H1 (cell line): ENCODE results near the gene PPFIBP2. TPM values are rescaled to one million over a fixed set of nuclear protein-coding genes. Genes with fewer than 3 reads are reported as not detected.

ENCODE experiments used
- CTCF ChIA-PET: fragments of 300-600 bp; sonication (Branson Sonifier 250); formaldehyde crosslinking; loops from one replicate; lab custom pipeline; 2021; ENCODE audit not compliant: partially characterized antibody; lab: Charles Lee
- POLR2A ChIA-PET: fragments of 300-600 bp; sonication (Branson Sonifier 250); formaldehyde crosslinking; loops from one replicate; lab custom pipeline; 2021; ENCODE audit warnings: inconsistent platforms; ENCODE audit not compliant: partially characterized antibody; lab: Charles Lee
- DNase-seq, 2 experiments: peaks; one replicate each; pipeline versions ENCODE4 v3.0.0 to v3.0.0-alpha.2; 2010 to 2022; ENCODE audit warnings: low spot score in 2 of 2, low read depth in 1 of 2, mixed read lengths in 1 of 2
- FAIRE-seq: peaks from 2 replicates; lab custom pipeline; 2011; peaks lifted over from hg19 to GRCh38; lab: Jason Lieb, UNC
- H2AFZ ChIP-seq: 2 replicates; pipeline ENCODE4 v1.8.1; 2012; ENCODE audit warnings: low read length, inconsistent platforms
- H2AK5ac ChIP-seq: 2 replicates; pipeline ENCODE4 v1.6.1; 2013; ENCODE audit warnings: low read depth, low read length
- H2BK120ac ChIP-seq: replicated peaks from 2 replicates; pipeline ENCODE3; 2013; ENCODE audit warnings: low read depth, low read length, inconsistent platforms
- H2BK12ac ChIP-seq: 2 replicates; pipeline ENCODE4 v1.6.1; 2013; ENCODE audit warnings: low read depth, low read length
- H2BK15ac ChIP-seq: 2 replicates; pipeline ENCODE4 v1.6.1; 2013; ENCODE audit warnings: low read length
- H2BK20ac ChIP-seq: 2 replicates; pipeline ENCODE4 v1.6.1; 2013; ENCODE audit warnings: low read length
- H2BK5ac ChIP-seq: 2 replicates; pipeline ENCODE4 v1.6.1; 2013; ENCODE audit warnings: low read depth, low read length
- H3K14ac ChIP-seq: 2 replicates; pipeline ENCODE4 v1.6.1; 2013; ENCODE audit warnings: inconsistent platforms; ENCODE audit not compliant: insufficient read length
- H3K18ac ChIP-seq: 2 replicates; pipeline ENCODE4 v1.6.1; 2013; ENCODE audit warnings: low read length; ENCODE audit errors: extremely low read depth
- H3K23ac ChIP-seq: 2 replicates; pipeline ENCODE4 v1.6.1; 2013; ENCODE audit warnings: inconsistent platforms; ENCODE audit not compliant: insufficient read length
- H3K23me2 ChIP-seq: 2 replicates; pipeline ENCODE4 v1.6.1; 2013; ENCODE audit warnings: low read depth, low read length
- H3K27ac ChIP-seq: 2 replicates; pipeline ENCODE4 v1.6.1; 2011; ENCODE audit warnings: low read depth, low read length, inconsistent platforms
- H3K27me3 ChIP-seq, 4 experiments: replicated peaks in 1 of 4; 1 replicate in 1 of 4; 2 replicates in 3 of 4; pipeline versions ENCODE4 v1.6.1 to v1.8.1; 2011 to 2013; ENCODE audit warnings: low read length in 3 of 4, mild to moderate bottlenecking in 3 of 4, inconsistent platforms in 2 of 4, mixed read lengths in 2 of 4, moderate library complexity in 1 of 4; ENCODE audit not compliant: control insufficient read depth in 3 of 4, insufficient read depth in 3 of 4; ENCODE audit errors: extremely low read depth in 1 of 4
- H3K36me3 ChIP-seq, 4 experiments: 2 replicates each; pipeline versions ENCODE4 v1.6.1 to v1.8.1; 2011 to 2013; ENCODE audit warnings: mild to moderate bottlenecking in 4 of 4, low read length in 3 of 4, moderate library complexity in 2 of 4, control low read depth in 1 of 4, inconsistent platforms in 1 of 4; ENCODE audit not compliant: insufficient read depth in 4 of 4, control insufficient read depth in 2 of 4
- H3K4ac ChIP-seq: replicated peaks from 2 replicates; pipeline ENCODE3; 2013; ENCODE audit warnings: low read length, low read depth, mixed read lengths, inconsistent platforms; ENCODE audit not compliant: insufficient read length
- H3K4me1 ChIP-seq, 4 experiments: replicated peaks in 1 of 4; 1 replicate in 1 of 4; 2 replicates in 3 of 4; pipeline versions ENCODE4 v1.6.1 to v1.8.1; 2011 to 2013; ENCODE audit warnings: low read length in 3 of 4, inconsistent platforms in 2 of 4, mixed read lengths in 1 of 4; ENCODE audit not compliant: insufficient read depth in 4 of 4, control insufficient read depth in 3 of 4
- H3K4me2 ChIP-seq, 2 experiments: 2 replicates each; pipeline versions ENCODE4 v1.6.1 to v1.8.1; 2011 to 2013; ENCODE audit warnings: low read depth in 2 of 2, low read length in 2 of 2, control low read depth in 1 of 2, inconsistent platforms in 1 of 2, mild to moderate bottlenecking in 1 of 2; ENCODE audit not compliant: insufficient read depth in 1 of 2
- H3K4me3 ChIP-seq, 4 experiments: fragments of 200-600, 300-600 bp in 1 of 4; sonication (generic), shearing (Covaris generic), sonication (Bioruptor Twin) in 1 of 4; 2 replicates each; pipeline versions ENCODE4 v1.5.1 to v1.8.1; 2011 to 2016; ENCODE audit warnings: low read length in 4 of 4, low read depth in 3 of 4, control low read depth in 2 of 4, inconsistent platforms in 2 of 4, mild to moderate bottlenecking in 2 of 4, mixed read lengths in 1 of 4, moderate library complexity in 1 of 4; ENCODE audit not compliant: insufficient read depth in 2 of 4; ENCODE audit errors: extremely low read depth in 1 of 4
- H3K56ac ChIP-seq: replicated peaks from 2 replicates; pipeline ENCODE3; 2013; ENCODE audit warnings: low read depth, mild to moderate bottlenecking, mixed read lengths, low read length, inconsistent platforms; ENCODE audit not compliant: insufficient read length
- H3K79me1 ChIP-seq: 2 replicates; pipeline ENCODE4 v1.6.1; 2013; ENCODE audit warnings: low read depth, low read length, control low read depth
- H3K79me2 ChIP-seq, 2 experiments: 2 replicates each; pipeline versions ENCODE4 v1.6.1 to v1.8.1; 2012 to 2013; ENCODE audit warnings: low read length in 2 of 2, mild to moderate bottlenecking in 2 of 2, inconsistent platforms in 1 of 2; ENCODE audit not compliant: insufficient read depth in 2 of 2, control insufficient read depth in 1 of 2
- H3K9ac ChIP-seq, 4 experiments: replicated peaks in 1 of 4; 1 replicate in 1 of 4; 2 replicates in 3 of 4; pipeline versions ENCODE4 v1.6.1 to v1.8.1; 2011 to 2013; ENCODE audit warnings: low read depth in 3 of 4, low read length in 3 of 4, control low read depth in 2 of 4, mild to moderate bottlenecking in 2 of 4, moderate library complexity in 2 of 4, inconsistent platforms in 1 of 4; ENCODE audit errors: extremely low read depth in 1 of 4
- H3K9me3 ChIP-seq, 2 experiments: 2 replicates each; pipeline versions ENCODE4 v1.6.1 to v1.8.1; 2012 to 2013; ENCODE audit warnings: mild to moderate bottlenecking in 2 of 2, moderate library complexity in 2 of 2, control low read depth in 1 of 2, inconsistent platforms in 1 of 2, low read depth in 1 of 2, low read length in 1 of 2, mixed read lengths in 1 of 2; ENCODE audit not compliant: insufficient read depth in 2 of 2
- H4K20me1 ChIP-seq, 2 experiments: replicated peaks in 1 of 2; 2 replicates each; pipeline versions ENCODE3 to v1.8.1; 2011 to 2013; ENCODE audit warnings: inconsistent platforms in 2 of 2, low read length in 2 of 2, mild to moderate bottlenecking in 1 of 2; ENCODE audit not compliant: insufficient read depth in 2 of 2, control insufficient read depth in 1 of 2
- H4K5ac ChIP-seq: 2 replicates; pipeline ENCODE4 v1.6.1; 2013; ENCODE audit warnings: low read length, low read depth, mixed read lengths, inconsistent platforms; ENCODE audit not compliant: insufficient read length
- H4K8ac ChIP-seq: 2 replicates; pipeline ENCODE4 v1.8.0; 2013; ENCODE audit warnings: mild to moderate bottlenecking, moderate library complexity, low read length, inconsistent platforms; ENCODE audit not compliant: insufficient read depth; ENCODE audit errors: extremely low read depth
- H4K91ac ChIP-seq: replicated peaks from 2 replicates; pipeline ENCODE3; 2013; ENCODE audit warnings: low read length, mixed read lengths, inconsistent platforms; ENCODE audit not compliant: insufficient read length
- ASH2L ChIP-seq: fragments of 200-600, 300-600 bp; sonication (generic); IDR thresholded peaks from one replicate; pipeline ENCODE4 v1.7.1; 2017; ENCODE audit warnings: low read length
- CHD2 ChIP-seq: IDR thresholded peaks from 2 replicates; pipeline ENCODE4 v1.6.1; 2012; ENCODE audit warnings: low read length, improper control_type of control experiment
- EGR1 ChIP-seq: IDR thresholded peaks from 2 replicates; pipeline ENCODE4 v1.6.1; 2011; ENCODE audit warnings: low read depth, low read length, borderline replicate concordance
- EP300 ChIP-seq, 2 experiments: IDR thresholded peaks; 1 replicate in 1 of 2; 2 replicates in 1 of 2; pipeline ENCODE4 v1.6.1; 2011 to 2012; ENCODE audit warnings: low read depth in 2 of 2, low read length in 2 of 2, mild to moderate bottlenecking in 2 of 2, borderline replicate concordance in 1 of 2, inconsistent platforms in 1 of 2, moderate library complexity in 1 of 2
- EZH2 ChIP-seq: fragments of 200-600 bp; sonication (generic); IDR thresholded peaks from 2 replicates; pipeline ENCODE4 v1.7.1; 2012; ENCODE audit warnings: low read depth, mild to moderate bottlenecking, moderate library complexity, low read length, inconsistent platforms; ENCODE audit not compliant: severe bottlenecking
- GTF2F1 ChIP-seq: IDR thresholded peaks from 2 replicates; pipeline ENCODE4 v1.6.1; 2012; ENCODE audit warnings: low read depth, low read length, improper control_type of control experiment, borderline replicate concordance
- JUND ChIP-seq: IDR thresholded peaks from 2 replicates; pipeline ENCODE4 v1.6.1; 2011; ENCODE audit warnings: mild to moderate bottlenecking, improper control_type of control experiment, low read length
- KDM4A ChIP-seq: IDR thresholded peaks from one replicate; pipeline ENCODE4 v1.7.1; 2012; ENCODE audit warnings: low read depth, mild to moderate bottlenecking, moderate library complexity, low read length, inconsistent platforms; ENCODE audit not compliant: severe bottlenecking
- MAFK ChIP-seq: IDR thresholded peaks from 2 replicates; pipeline ENCODE4 v1.6.1; 2012; ENCODE audit warnings: low read depth, mild to moderate bottlenecking, improper control_type of control experiment, low read length
- NANOG ChIP-seq: IDR thresholded peaks from 2 replicates; pipeline ENCODE4 v1.6.1; 2011; ENCODE audit warnings: low read length, low read depth, mild to moderate bottlenecking, inconsistent platforms; ENCODE audit not compliant: insufficient read depth, poor library complexity, severe bottlenecking
- POU5F1 ChIP-seq: IDR thresholded peaks from 2 replicates; pipeline ENCODE4 v1.6.1; 2011; ENCODE audit warnings: low read depth, mild to moderate bottlenecking, low read length, moderate library complexity
- SIRT6 ChIP-seq: IDR thresholded peaks from one replicate; pipeline ENCODE4 v1.7.1; 2012; ENCODE audit warnings: low read length, inconsistent platforms
- SP2 ChIP-seq: IDR thresholded peaks from 2 replicates; pipeline ENCODE4 v1.6.1; 2012; ENCODE audit warnings: mild to moderate bottlenecking, low read length, inconsistent platforms
- TEAD4 ChIP-seq: IDR thresholded peaks from 2 replicates; pipeline ENCODE4 v1.6.1; 2012; ENCODE audit warnings: low read depth, low read length, inconsistent platforms, mixed read lengths
- WGBS, 2 experiments: shearing (Covaris generic) in 1 of 2; methylation state at CpG; one replicate each; pipeline versions ENCODE4 v1.1.6 to v1.1.7; 2013 to 2015; ENCODE audit warnings: low lambda C conversion rate in 2 of 2, mixed read lengths in 2 of 2, inconsistent platforms in 1 of 2, low coverage in 1 of 2, missing lambda C conversion rate in 1 of 2; ENCODE audit not compliant: insufficient replicate concordance in 2 of 2, insufficient coverage in 1 of 2, insufficient read length in 1 of 2; ENCODE audit errors: extremely low coverage in 1 of 2, missing lambda C conversion rate in 1 of 2; 5-methylcytosine and 5-hydroxymethylcytosine counted together
- polyA plus RNA-seq, 7 experiments: library from polyadenylated mRNA; depleted of rRNA in 3 of 7; stranded (reverse) in 5 of 7; unstranded in 2 of 7; fragments of >200 nt in 5 of 7; fragments of 200-250 nt in 2 of 7; gene quantifications; 1 replicate in 5 of 7; 2 replicates in 1 of 7; 4 replicates in 1 of 7; pipeline versions ENCODE4 v1.2.1 to v1.2.3, GENCODE V29; 2011 to 2013; ENCODE audit warnings: missing spikeins in 2 of 7, mixed read lengths in 2 of 7
- total RNA-seq: library from RNA; stranded (reverse); fragmentation: NEBNext Ultra II Directional; extraction: Animal tissue kit (Norgen Biotek cat#: 25700); gene quantifications from 2 replicates; pipeline ENCODE4 v1.2.1, GENCODE V29; 2021

PPFIBP2 gene
- total and polyA plus RNA-seq, 2 of the 8 experiments (the other 6 are each of a cell fraction or from before 2014, with no cell fraction given), result 5.5 to 9.8 TPM

DNA sequence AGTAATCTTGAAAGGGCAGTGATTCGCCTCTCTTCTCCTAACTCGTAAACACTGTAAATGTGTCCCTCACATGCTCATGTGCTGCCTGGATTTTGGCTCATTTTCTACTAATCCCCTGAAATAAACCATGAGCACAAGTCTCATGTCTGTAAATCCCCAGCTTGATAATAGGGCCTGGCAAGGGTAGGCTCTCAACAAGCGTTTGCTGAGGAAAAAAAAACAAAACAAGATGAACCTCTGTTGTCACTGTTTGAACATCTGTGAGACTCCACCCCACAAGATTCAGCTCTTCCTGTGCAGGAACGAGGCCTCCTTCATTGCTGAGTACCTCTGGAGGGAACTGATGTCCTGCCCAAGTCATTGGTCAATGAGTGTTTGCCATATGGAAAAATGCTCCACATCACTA is 164.0 kb downstream of the PPFIBP2 start:
- no peaks in the 10 kb centered on the region for H3K27me3 ChIP-seq
- TF ChIP-seq GTF2F1 (no peak), ASH2L (no peak), CHD2 (no peak), EP300 (IDR thresholded peaks at IDR 0.05; ENCODE audit: borderline replicate concordance in 1 of 2, low read depth in 2 of 2, low read length in 2 of 2) (no peak), POU5F1 (no peak), EGR1 (no peak), SIRT6 (no peak), SP2 (no peak), JUND (no peak), TEAD4 (no peak), EZH2 (no peak), KDM4A (no peak), NANOG (no peak), MAFK (no peak)
- DNase-seq (no peak), FAIRE-seq (no peak)
- no peak overlapping the region; the same call in 1 of the 2 replicates for H2AK5ac ChIP-seq
- H3K9ac ChIP-seq, result no peak overlapping the region
- H2BK5ac ChIP-seq, result no peak overlapping the region; the same call in 1 of the 2 replicates
- H2AFZ ChIP-seq, result no peak overlapping the region
- H3K4me1 ChIP-seq, result peaks cover 2 to 10% (median 5%) of the 10 kb centered on the region in 4 experiments; a peak in 5 of 7 replicates
- no peak overlapping the region for H2BK12ac ChIP-seq
- H3K27ac ChIP-seq, result no peak overlapping the region
- H4K8ac ChIP-seq, result no peak overlapping the region
- H3K4me3 ChIP-seq, result no peak overlapping the region; a peak in 1 of 8 replicates
- H3K23me2 ChIP-seq, result peaks cover 14% of the 10 kb centered on the region; the same call in 1 of the 2 replicates
- no peaks in the 10 kb centered on the region for H3K36me3 ChIP-seq
- no peak overlapping the region for H4K5ac ChIP-seq
- no peak overlapping the region for H3K4ac ChIP-seq
- no peak overlapping the region for H2BK120ac ChIP-seq
- H2BK20ac ChIP-seq, result no peak overlapping the region
- H3K79me2 ChIP-seq, result no peaks in the 10 kb centered on the region
- no peak overlapping the region for H3K23ac ChIP-seq
- CTCF ChIA-PET, result interaction anchor here (0.8 to 4.4 kb wide), 11 partner anchors 9 to 235 kb away, joined by 3 to 35 read pairs (median 5); no protein-coding TSS in a partner anchor
- H3K18ac ChIP-seq, result no peak overlapping the region
- no peaks in the 10 kb centered on the region for H3K9me3 ChIP-seq
- no peak overlapping the region for H4K91ac ChIP-seq
- H3K4me2 ChIP-seq, result no peak overlapping the region
- no peak overlapping the region for H2BK15ac ChIP-seq
- H3K79me1 ChIP-seq, result peaks cover under 1% of the 10 kb centered on the region; the same call in 1 of the 2 replicates
- no peak overlapping the region for H3K14ac ChIP-seq
- no peak overlapping the region for H3K56ac ChIP-seq
- 84% methylated on average over 4 of the region's 4 CpGs; no CpG with 5 or more reads in 1 of the 2 experiments for WGBS, 2 experiments
- H4K20me1 ChIP-seq, result no peaks in the 10 kb centered on the region
- POLR2A ChIA-PET, result no interaction called here
